HG03354 (cell line): ENCODE measurements around the gene ZNF48.
A peak's percentile ranks its signal among the peaks of the same experiment; 100 is the strongest.

ENCODE experiments used
- ATAC-seq: cut with Tn5 transposase; IDR thresholded peaks from one replicate; pipeline ENCODE4 v1.9.1; 2021; ENCODE audit warnings: mild to moderate bottlenecking; ENCODE audit not compliant: unreplicated experiment, poor library complexity, severe bottlenecking

The ZNF48 gene

DNA sequence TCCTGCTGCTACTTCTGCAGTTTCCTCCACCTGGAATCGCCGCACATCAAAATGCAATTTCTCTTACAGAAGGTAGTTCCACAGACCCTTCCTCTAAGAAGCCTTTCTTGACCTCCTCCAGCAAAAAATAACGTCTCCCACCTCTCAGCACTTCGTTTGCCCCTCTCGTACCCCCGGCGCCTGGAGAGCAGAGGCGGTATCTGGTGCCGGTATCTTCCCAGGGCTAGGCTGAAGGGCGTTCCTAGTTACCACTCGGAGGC, 34.1 kb downstream of the ZNF48 start:
- peak; percentile 11 for ATAC-seq

- ATAC-seq = peak; percentile 96
These were observed 34.6 kb downstream of the ZNF48 start, which contains the start of gene DCTPP1 for GRCh38 chr16:30429678-30430427. TSS of gene DCTPP1 (minus strand) at chr16:30430030. CDS start at chr16:30429980, 50 bp downstream.

GRCh38 chr16:30430428-30430970, 35.3 kb downstream of the ZNF48 start:
- ATAC-seq = peak; percentile 6

DNA sequence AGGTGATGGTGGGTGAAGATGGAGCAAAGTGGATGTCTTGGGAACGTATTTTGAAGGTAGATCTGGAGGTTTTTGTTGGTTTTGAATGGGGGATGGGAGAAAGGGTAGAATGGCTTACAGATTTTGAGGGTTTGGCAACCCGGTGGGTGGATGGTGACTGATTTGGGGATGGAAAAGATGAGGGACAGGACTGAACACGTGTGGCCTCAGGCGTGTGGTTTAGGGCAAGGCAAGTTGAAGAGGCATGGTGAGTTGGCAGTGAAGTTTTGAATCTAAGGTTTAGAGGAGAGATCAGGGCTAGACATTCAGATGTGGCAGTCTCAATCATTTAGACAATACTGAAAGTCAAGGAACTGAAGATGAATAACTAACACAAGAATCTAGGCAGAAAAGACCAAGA, 39.6 kb downstream of the ZNF48 start:
- ATAC-seq = no peak

GRCh38 chr16:30437511-30438046, 42.4 kb downstream of the ZNF48 start:
- ATAC-seq = no peak

DNA sequence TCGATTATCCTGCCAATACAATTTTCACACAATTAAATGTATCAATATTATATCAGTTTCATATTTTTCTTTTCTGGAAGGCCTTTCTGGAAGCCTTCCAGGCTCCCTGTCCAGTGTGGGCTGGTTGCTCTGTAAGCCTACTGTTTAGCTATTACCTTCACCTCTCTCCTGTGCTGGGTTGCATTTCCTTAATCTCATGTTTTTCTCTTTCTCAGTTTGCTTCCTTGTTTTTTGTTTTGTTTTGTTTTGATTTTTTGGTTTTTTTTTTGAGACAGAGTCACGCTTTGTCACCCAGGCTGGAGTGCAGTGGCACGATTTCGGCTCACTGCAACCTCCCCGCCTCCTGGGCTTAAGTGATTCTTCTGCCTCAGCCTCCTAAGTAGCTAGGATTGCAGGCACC, 43.6 kb downstream of the ZNF48 start:
- no peak for ATAC-seq

GRCh38 chr16:30439720-30440348, 44.6 kb downstream of the ZNF48 start:
- no peak for ATAC-seq

DNA sequence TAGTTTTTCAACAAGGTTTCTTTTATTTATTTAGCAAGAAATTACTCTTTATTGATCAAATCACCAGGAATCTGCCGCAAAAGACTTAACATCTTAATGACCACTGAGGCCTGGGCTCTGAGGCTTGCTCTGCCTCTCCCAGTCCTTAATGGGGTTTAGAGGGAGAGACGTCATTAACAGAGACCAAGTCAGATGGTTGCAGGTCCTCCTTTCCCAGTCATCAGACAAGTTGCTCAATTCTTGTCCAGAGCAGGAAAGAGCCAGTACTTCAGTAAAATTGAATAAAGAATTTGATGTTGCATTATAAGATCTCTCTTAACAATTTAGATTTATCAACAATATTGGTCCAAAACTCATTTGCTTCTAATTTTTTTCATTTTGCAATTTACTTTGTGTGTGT, 48.4 kb downstream of the ZNF48 start:
- ATAC-seq = no peak

- ATAC-seq = no peak
These were observed 49.3 kb downstream of the ZNF48 start for GRCh38 chr16:30444231-30445148.

- no peak for ATAC-seq
These were observed 49.9 kb downstream of the ZNF48 start for GRCh38 chr16:30445149-30445407.

GRCh38 chr16:30445408-30446202, 50.4 kb downstream of the ZNF48 start, which contains the start of gene SEPHS2:
TSS of gene SEPHS2 (minus strand) at chr16:30445874. CDS start at chr16:30445727, 147 bp downstream.
- peak; percentile 88 for ATAC-seq

- ATAC-seq = no peak
These were observed 51.0 kb downstream of the ZNF48 start for GRCh38 chr16:30446203-30446595.

GRCh38 chr16:30447512-30448226, 52.4 kb downstream of the ZNF48 start:
- no peak for ATAC-seq

DNA sequence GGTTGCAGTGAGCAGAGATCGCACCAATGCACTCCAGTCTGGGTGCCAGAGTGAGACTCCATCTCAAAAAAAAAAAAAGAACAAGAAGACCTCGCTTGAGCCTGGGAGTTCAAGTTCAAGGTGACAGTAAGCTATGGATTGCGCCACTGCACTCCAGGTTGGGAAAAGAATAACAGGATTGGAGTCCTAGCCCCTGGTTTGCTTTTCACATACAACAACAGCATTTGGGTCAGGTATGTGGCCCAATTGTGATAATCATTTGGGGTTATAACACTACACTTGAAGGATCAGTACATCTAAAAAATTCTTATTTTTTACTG, 53.9 kb downstream of the ZNF48 start:
- no peak for ATAC-seq
